Suprapubic skin (tissue), 4 donors: Measurements from ENCODE around the gene PREX1.

ENCODE experiments used
- EP300 ChIP-seq: sonication (generic); formaldehyde crosslinking; IDR thresholded peaks from one replicate; pipeline ENCODE4 v1.6.1; 2017; ENCODE audit warnings: antibody characterized with exemption
- POLR2A ChIP-seq, 2 donors: fragments of 450-650 bp; IDR thresholded peaks; one replicate each; pipeline ENCODE4 v1.6.1; 2017; ENCODE audit warnings: antibody characterized with exemption in 2 of 2, mild to moderate bottlenecking in 2 of 2, moderate library complexity in 2 of 2
- POLR2AphosphoS5 ChIP-seq, 3 donors: sonication (generic); formaldehyde crosslinking; IDR thresholded peaks; one replicate each; pipeline ENCODE4 v1.6.1; 2017; ENCODE audit warnings: antibody characterized with exemption in 3 of 3
- TF ChIP-seq, protein P1 (sequence below), 2 donors: fragments of 200-600 bp in 1 of 2; fragments of 450-650 bp in 1 of 2; sonication (generic) in 1 of 2; IDR thresholded peaks; one replicate each; pipeline ENCODE4 v1.5.1; 2016 to 2019; ENCODE audit warnings: antibody characterized with exemption in 2 of 2, mild to moderate bottlenecking in 1 of 2, moderate library complexity in 1 of 2

DNA sequence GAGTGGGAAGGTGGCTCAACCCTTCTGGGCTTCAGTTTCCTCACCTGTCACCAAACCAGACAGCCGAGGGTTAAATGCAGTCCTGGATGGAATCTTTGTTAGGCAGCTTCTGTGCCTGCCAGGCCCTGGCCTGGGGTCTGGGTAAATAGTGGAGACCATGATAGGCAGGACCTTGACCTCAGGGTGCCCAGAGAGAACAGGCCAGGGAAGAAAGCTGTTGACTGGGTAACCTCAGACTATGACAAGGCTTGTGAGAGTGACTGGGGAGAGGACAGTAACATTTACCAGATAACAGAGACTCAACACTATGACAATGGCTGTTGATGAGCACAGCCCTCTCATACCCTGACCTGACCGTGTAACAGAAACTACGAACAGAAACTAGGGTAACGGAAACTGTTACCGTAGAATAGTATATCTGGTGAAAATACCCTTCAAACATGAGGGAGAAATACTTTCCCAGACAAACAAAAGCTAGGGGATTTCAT is 218.3 kb downstream of the PREX1 start:
- TF ChIP-seq, protein P1, sequence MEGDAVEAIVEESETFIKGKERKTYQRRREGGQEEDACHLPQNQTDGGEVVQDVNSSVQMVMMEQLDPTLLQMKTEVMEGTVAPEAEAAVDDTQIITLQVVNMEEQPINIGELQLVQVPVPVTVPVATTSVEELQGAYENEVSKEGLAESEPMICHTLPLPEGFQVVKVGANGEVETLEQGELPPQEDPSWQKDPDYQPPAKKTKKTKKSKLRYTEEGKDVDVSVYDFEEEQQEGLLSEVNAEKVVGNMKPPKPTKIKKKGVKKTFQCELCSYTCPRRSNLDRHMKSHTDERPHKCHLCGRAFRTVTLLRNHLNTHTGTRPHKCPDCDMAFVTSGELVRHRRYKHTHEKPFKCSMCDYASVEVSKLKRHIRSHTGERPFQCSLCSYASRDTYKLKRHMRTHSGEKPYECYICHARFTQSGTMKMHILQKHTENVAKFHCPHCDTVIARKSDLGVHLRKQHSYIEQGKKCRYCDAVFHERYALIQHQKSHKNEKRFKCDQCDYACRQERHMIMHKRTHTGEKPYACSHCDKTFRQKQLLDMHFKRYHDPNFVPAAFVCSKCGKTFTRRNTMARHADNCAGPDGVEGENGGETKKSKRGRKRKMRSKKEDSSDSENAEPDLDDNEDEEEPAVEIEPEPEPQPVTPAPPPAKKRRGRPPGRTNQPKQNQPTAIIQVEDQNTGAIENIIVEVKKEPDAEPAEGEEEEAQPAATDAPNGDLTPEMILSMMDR (IDR thresholded peaks at IDR 0.05): no peak
- TF ChIP-seq POLR2A (IDR thresholded peaks at IDR 0.05) (no peak), EP300 (no peak), POLR2AphosphoS5 (IDR thresholded peaks at IDR 0.05) (no peak)
